BLaER1 treated with 17β-estradiol and CSF1 and Interleukin-3, amounts not matched to agents 10 nM and 100 nM (cell line): Measurements from ENCODE around the gene GGCT.
"Not testable (repeated sequence)": the region's sequence is repeated elsewhere in the genome, so short reads cannot be mapped to it uniquely, and the experiment has no call there.

ENCODE experiments used
- H3K27ac ChIP-seq, 11 experiments: shearing (Covaris generic); formaldehyde crosslinking; 2 replicates each; pipeline ENCODE4 v1.8.1; 2022
- H3K27me3 ChIP-seq, 11 experiments: shearing (Covaris generic); formaldehyde crosslinking; 2 replicates each; pipeline ENCODE4 v1.8.1; 2022
- H3K36me3 ChIP-seq, 11 experiments: shearing (Covaris generic); formaldehyde crosslinking; 2 replicates each; pipeline ENCODE4 v1.8.1; 2022
- H3K4me1 ChIP-seq, 10 experiments: shearing (Covaris generic); formaldehyde crosslinking; 2 replicates each; pipeline ENCODE4 v1.8.1; 2022
- H3K4me2 ChIP-seq, 11 experiments: shearing (Covaris generic); formaldehyde crosslinking; 2 replicates each; pipeline ENCODE4 v1.8.1; 2022
- H3K4me3 ChIP-seq, 10 experiments: shearing (Covaris generic); formaldehyde crosslinking; 2 replicates each; pipeline ENCODE4 v1.8.1; 2022
- H3K9ac ChIP-seq, 11 experiments: shearing (Covaris generic); formaldehyde crosslinking; 2 replicates each; pipeline ENCODE4 v1.8.1; 2022
- H3K9me3 ChIP-seq, 11 experiments: shearing (Covaris generic); formaldehyde crosslinking; replicated peaks in 1 of 11; 2 replicates each; pipeline ENCODE4 v1.8.1; 2022
- H4K20me1 ChIP-seq, 11 experiments: shearing (Covaris generic); formaldehyde crosslinking; 2 replicates each; pipeline ENCODE4 v1.8.1; 2022
- Cebpa-rat ChIP-seq, 11 experiments: shearing (Covaris generic); IDR thresholded peaks; 2 replicates each; pipeline ENCODE4 v1.8.1; 2022

The GGCT gene

DNA sequence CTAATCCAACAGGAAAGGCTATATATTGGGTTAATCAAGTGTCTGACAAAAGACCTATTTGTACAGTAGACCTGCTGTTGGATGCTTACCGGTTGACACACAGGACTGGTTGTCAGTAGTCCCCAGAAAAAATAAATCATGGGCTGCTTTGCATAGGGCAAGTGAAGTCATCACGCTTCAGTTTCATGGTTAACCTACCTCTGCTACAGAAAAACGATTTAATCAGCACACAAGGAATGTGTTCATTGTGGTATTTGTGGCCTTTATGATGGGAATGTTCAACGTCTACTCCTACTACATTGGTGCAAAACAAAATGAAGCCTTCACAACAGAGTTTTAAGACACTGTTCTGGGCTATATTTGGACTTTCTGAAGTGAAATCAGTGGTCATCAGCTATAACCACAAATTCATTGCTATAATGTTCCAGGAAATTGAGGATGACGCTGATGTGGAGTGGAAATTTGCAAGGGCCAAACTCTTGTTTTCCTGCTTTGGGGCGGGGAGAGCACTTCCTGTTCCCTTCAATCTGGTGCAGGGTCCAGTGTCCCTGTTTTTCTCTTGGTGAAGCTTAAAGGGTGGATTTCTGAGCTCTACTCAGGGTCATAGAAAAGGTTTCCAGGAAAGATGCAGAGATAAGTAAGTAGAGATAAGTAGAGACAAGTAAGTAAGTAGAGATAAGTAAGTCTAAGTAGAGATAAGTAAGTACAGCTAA, 39.3 kb upstream of the GGCT start:
- H3K9ac ChIP-seq: no peak overlapping the region
- no peak for TF ChIP-seq Cebpa-rat (IDR thresholded peaks at IDR 0.05)
- H3K36me3 ChIP-seq: peaks cover 0 to 31% (median 0%) of the 10 kb centered on the region in 11 experiments; a peak in 1 of 22 replicates
- peak overlapping the region in 3 of 11 experiments; percentile 41 to 70 (median 64); a peak in 6 of 22 replicates for H3K4me2 ChIP-seq
- H4K20me1 ChIP-seq: no peaks in the 10 kb centered on the region
- H3K4me3 ChIP-seq: no peak overlapping the region
- H3K4me1 ChIP-seq: peaks cover 0 to 20% (median 0%) of the 10 kb centered on the region in 10 experiments; a peak in 8 of 20 replicates
- H3K27me3 ChIP-seq: no peaks in the 10 kb centered on the region
- H3K9me3 ChIP-seq: peaks cover 0 to 16% (median 4%) of the 10 kb centered on the region in 11 experiments; a peak in 8 of 22 replicates
- H3K27ac ChIP-seq: peak overlapping the region in 2 of 11 experiments; percentile 29 to 40; a peak in 2 of 22 replicates

DNA sequence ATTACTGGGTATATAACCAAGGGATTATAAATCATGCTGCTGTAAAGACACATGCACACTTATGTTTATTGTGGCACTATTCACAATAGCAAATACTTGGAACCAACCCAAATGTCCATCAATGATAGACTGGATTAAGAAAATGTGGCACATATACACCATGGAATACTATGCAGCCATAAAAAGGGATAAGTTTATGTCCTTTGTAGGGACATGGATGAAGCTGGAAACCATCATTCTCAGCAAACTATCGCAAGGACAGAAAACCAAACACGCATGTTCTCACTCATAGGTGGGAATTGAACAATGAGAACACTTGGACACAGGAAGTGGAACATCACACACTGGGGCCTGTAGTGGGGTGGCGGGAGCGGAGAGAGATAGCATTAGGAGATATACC, 38.5 kb upstream of the GGCT start:
- Histone ChIP-seq H3K4me2 (peak overlapping the region in 2 of 11 experiments; percentile 64 to 70; a peak in 2 of 22 replicates), H3K4me1 (peaks cover 0 to 18% (median 0%) of the 10 kb centered on the region in 10 experiments; a peak in 8 of 20 replicates), H3K9me3 (peaks cover 0 to 16% (median 4%) of the 10 kb centered on the region in 11 experiments; a peak in 8 of 22 replicates), H3K36me3 (peaks cover 0 to 31% (median 0%) of the 10 kb centered on the region in 11 experiments; a peak in 1 of 22 replicates)
- not testable (repeated sequence) for H3K9ac ChIP-seq, H3K27me3 ChIP-seq, H4K20me1 ChIP-seq, H3K27ac ChIP-seq, H3K4me3 ChIP-seq

DNA sequence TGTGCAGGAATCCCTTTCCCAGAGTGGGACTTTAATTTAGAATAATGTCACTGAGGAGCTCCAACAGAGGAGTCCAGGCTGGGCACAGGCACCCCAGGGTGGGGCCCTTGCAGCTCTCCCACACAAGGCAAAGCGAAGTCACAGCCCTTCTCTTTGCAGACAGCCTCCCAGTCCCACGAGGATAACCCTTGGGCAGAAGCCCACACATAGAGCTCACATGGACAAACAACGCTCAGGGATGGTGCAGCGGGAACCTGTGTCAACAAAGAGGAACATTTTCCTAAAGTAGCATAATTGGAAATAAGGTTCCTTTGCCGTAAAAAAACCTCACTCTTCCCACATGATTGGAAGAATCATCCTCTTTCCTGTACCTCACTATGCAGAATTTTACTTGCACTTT, 29.3 kb upstream of the GGCT start:
- no peak for TF ChIP-seq Cebpa-rat (IDR thresholded peaks at IDR 0.05)

DNA sequence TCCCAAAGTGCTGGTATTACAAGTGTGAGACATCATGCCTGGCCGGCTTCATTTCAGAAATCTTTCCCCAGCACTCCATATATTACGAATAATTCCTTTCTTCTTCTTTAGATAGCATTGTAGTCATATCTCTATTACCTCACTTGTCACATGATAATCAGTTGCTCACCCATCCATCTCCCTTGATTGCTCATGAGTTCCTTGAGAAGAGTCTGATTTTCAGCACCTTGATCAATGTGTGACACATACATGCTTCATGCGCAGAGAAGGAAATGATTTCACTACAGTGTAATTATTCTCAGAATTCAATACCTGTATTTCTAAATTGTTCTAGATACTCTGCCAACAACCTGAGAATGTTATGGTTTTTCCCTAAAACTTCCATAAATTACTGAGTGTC, 26.7 kb upstream of the GGCT start:
- Histone ChIP-seq H3K4me1 (no peaks in the 10 kb centered on the region), H3K36me3 (peaks cover 0 to 8% (median 0%) of the 10 kb centered on the region in 11 experiments; a peak in 4 of 22 replicates), H3K4me3 (no peak overlapping the region), H3K4me2 (no peak overlapping the region), H4K20me1 (no peaks in the 10 kb centered on the region), H3K27ac (no peak overlapping the region), H3K27me3 (no peaks in the 10 kb centered on the region), H3K9me3 (no peaks in the 10 kb centered on the region), H3K9ac (no peak overlapping the region)
- no peak for TF ChIP-seq Cebpa-rat (IDR thresholded peaks at IDR 0.05)

More for the DNA sequence above, 29.3 kb upstream of the GGCT start:
- Histone ChIP-seq H3K9ac (no peak overlapping the region), H3K4me3 (no peak overlapping the region), H3K9me3 (peaks cover 0 to 13% (median 0%) of the 10 kb centered on the region in 11 experiments; a peak in 5 of 22 replicates), H3K36me3 (peaks cover 0 to 28% (median 7%) of the 10 kb centered on the region in 11 experiments; a peak in 12 of 22 replicates), H3K4me1 (no peaks in the 10 kb centered on the region), H3K27me3 (no peaks in the 10 kb centered on the region), H3K4me2 (no peak overlapping the region), H4K20me1 (no peaks in the 10 kb centered on the region), H3K27ac (no peak overlapping the region)

DNA sequence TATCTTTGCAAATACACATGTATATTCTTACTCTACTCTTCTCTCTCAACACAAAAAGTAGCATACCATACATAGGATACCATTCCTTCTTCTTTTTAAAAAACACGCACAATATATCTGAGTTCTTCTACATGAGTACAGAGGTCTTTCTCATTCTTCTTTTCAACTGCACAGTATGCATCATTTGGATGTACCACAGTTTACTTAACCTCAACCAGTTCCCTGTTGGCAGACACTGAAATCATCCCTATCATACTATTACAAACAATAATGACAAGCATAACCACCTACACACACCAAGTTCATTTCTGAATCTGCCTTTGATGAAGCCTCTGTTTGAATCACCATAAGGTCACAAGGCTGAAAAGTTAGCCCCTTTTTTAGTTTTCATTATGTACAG, 25.7 kb upstream of the GGCT start:
- H4K20me1 ChIP-seq: no peaks in the 10 kb centered on the region
- no peaks in the 10 kb centered on the region; a peak in 1 of 22 replicates for H3K36me3 ChIP-seq
- no peaks in the 10 kb centered on the region for H3K27me3 ChIP-seq
- H3K27ac ChIP-seq: no peak overlapping the region
- H3K4me2 ChIP-seq: no peak overlapping the region
- no peaks in the 10 kb centered on the region for H3K9me3 ChIP-seq
- no peaks in the 10 kb centered on the region for H3K4me1 ChIP-seq
- TF ChIP-seq Cebpa-rat (IDR thresholded peaks at IDR 0.05): no peak
- no peak overlapping the region for H3K9ac ChIP-seq
- no peak overlapping the region for H3K4me3 ChIP-seq

DNA sequence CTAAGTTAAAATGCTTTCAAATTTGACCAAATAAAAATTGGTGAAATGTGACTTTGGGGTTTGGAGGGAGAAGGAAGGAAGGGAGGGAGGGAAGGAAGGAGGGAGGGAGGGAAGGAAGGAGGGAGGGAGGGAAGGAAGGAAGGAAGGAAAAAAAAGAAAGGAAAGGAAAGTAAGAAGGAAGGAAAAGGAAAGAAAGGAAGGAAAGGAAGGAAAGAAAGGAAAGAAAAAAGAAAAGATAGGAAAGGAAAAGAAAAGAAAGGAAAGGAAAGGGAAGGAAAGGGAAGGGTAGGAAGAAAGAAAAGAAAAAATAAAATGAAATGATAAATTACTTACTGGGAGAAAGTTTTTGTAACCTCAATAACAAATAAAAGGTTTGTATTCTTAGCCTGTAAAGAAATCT, 24.1 kb upstream of the GGCT start:
- H3K4me3 ChIP-seq: no peak overlapping the region
- no peaks in the 10 kb centered on the region for H3K9me3 ChIP-seq
- no peaks in the 10 kb centered on the region for H4K20me1 ChIP-seq
- H3K4me2 ChIP-seq: no peak overlapping the region
- no peak for TF ChIP-seq Cebpa-rat (IDR thresholded peaks at IDR 0.05)
- no peaks in the 10 kb centered on the region for H3K27me3 ChIP-seq
- no peaks in the 10 kb centered on the region; a peak in 1 of 22 replicates for H3K36me3 ChIP-seq
- no peak overlapping the region for H3K27ac ChIP-seq
- no peak overlapping the region for H3K9ac ChIP-seq
- H3K4me1 ChIP-seq: no peaks in the 10 kb centered on the region

DNA sequence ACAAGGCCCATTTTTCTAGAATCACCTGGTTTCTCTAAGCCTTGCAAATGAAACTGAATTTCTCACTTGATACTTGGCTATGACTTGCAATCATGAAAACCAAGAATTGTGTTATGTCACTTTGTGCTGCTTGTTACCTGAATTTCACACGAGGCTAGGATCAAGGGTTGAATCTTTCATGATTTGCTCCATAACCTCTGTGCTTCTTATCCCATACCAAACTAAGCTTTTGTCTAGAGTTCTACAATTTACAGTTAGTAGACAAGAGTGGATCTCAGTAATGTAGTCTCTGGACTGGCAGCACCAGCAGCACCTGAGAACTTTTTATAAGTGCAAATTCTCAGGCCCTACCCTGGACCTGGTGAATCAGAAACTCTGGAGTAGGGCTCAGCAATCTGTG, 22.7 kb upstream of the GGCT start:
- H3K9ac ChIP-seq, H3K4me2 ChIP-seq, H4K20me1 ChIP-seq, H3K9me3 ChIP-seq, H3K36me3 ChIP-seq, H3K4me3 ChIP-seq, H3K27ac ChIP-seq, H3K27me3 ChIP-seq, H3K4me1 ChIP-seq: not testable (repeated sequence)

DNA sequence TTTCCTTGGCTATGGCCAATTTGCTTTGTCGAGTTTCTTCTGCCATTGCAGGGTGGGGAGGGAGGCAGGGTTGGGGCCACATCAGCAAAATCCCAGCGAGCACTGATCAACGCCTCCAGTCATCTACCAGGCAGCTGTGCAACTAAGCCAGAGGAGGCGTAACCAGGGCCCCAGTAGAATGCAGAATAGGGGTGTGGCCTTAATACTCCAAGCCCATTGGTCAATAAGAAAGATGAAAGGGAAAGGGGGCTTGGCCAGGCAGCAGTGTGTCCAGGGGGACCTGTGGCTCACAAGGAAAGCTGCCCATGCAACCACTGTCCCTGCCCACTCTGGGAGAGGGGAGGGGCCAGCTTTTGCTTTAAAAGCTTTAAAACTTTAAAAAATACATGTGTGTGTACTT, 21.5 kb upstream of the GGCT start:
- Histone ChIP-seq H3K4me1 (peaks cover 6 to 15% (median 9%) of the 10 kb centered on the region in 10 experiments), H3K27ac (no peak overlapping the region), H3K9me3 (no peaks in the 10 kb centered on the region), H3K9ac (no peak overlapping the region), H3K27me3 (no peaks in the 10 kb centered on the region), H3K4me2 (no peak overlapping the region), H4K20me1 (no peaks in the 10 kb centered on the region), H3K4me3 (no peak overlapping the region), H3K36me3 (no peaks in the 10 kb centered on the region; a peak in 2 of 22 replicates)
- TF ChIP-seq Cebpa-rat (IDR thresholded peaks at IDR 0.05): no peak

DNA sequence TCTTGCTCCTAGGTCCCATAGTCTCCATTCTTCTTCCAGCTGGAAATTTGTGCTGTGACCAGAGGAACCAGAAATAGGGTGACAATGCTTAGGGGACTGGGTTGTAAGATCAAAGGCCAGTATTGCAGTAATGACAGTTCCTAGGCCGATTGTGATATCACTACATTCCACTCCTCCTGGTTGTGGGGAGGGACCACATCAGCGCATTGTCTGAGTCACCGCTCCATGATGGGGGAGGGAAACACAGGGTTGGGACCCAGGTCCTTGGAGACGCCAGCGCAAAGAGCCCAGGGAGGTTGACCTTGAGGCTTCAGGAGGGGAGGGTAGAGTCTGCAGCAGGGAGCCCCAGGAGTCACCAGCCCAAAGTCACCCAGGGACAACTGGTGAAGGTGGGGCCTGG, 20.8 kb upstream of the GGCT start:
- no peak overlapping the region for H3K27ac ChIP-seq
- no peaks in the 10 kb centered on the region for H3K9me3 ChIP-seq
- no peaks in the 10 kb centered on the region for H3K27me3 ChIP-seq
- H3K4me2 ChIP-seq: no peak overlapping the region
- TF ChIP-seq Cebpa-rat (IDR thresholded peaks at IDR 0.05): no peak
- H3K4me1 ChIP-seq: peaks cover 13 to 22% (median 17%) of the 10 kb centered on the region in 10 experiments
- no peaks in the 10 kb centered on the region; a peak in 2 of 22 replicates for H3K36me3 ChIP-seq
- no peak overlapping the region for H3K9ac ChIP-seq
- no peaks in the 10 kb centered on the region for H4K20me1 ChIP-seq
- H3K4me3 ChIP-seq: no peak overlapping the region

DNA sequence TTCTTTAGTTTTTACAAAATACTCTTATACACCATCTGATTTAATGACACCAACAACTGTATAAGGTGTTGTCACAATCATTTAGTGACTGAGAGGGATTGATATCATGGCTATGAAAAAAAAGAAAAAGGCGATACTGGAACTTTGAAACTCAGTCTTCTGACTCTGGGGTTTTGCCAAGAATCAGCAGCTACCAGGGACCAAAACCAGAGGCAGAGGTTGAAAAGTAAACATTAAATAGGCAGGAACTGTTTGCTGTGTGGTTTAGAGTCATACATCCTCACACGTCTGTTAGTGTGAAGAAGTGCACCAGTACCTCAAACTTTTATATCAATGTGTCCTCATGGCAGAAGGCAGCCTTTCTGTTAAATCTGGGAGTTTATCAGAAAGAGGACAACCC, 19.9 kb upstream of the GGCT start:
- Histone ChIP-seq H3K4me1 (peaks cover 14 to 30% (median 22%) of the 10 kb centered on the region in 10 experiments), H4K20me1 (no peaks in the 10 kb centered on the region), H3K27me3 (no peaks in the 10 kb centered on the region), H3K9ac (no peak overlapping the region), H3K4me3 (no peak overlapping the region), H3K27ac (no peak overlapping the region), H3K36me3 (no peaks in the 10 kb centered on the region; a peak in 2 of 22 replicates), H3K4me2 (no peak overlapping the region), H3K9me3 (no peaks in the 10 kb centered on the region)
- no peak for TF ChIP-seq Cebpa-rat (IDR thresholded peaks at IDR 0.05)
